Naive thymus-derived CD4-positive, alpha-beta T cell (primary cell): ENCODE data around the gene HNRNPL. TPM values are rescaled to one million over a fixed set of nuclear protein-coding genes. Genes with fewer than 3 reads are reported as not detected.

ENCODE experiments used
- ATAC-seq: fragments of 150-1000 bp; cut with Tn5 transposase; 2 replicates; pipeline ENCODE4 v1.10.0; 2021; ENCODE audit warnings: mild to moderate bottlenecking, moderate library complexity
- CTCF ChIA-PET: fragments of 350-600 bp; sonication (Branson Sonifier 250); formaldehyde crosslinking; loops from one replicate; lab custom pipeline; 2021; ENCODE audit warnings: antibody characterized with exemption; lab: Charles Lee
- POLR2A ChIA-PET: fragments of 350-600 bp; sonication (Branson Sonifier 250); formaldehyde crosslinking; loops from one replicate; lab custom pipeline; 2021; ENCODE audit warnings: antibody characterized with exemption, inconsistent platforms; lab: Charles Lee
- DNase-seq, 9 donors: peaks; one replicate each; pipeline versions ENCODE4 v3.0.0 to v3.0.0-alpha.2; 2020 to 2022; ENCODE audit warnings: mixed read lengths in 1 of 9
- H3K27ac ChIP-seq: one replicate; pipeline ENCODE4 v1.7.0; 2013; ENCODE audit warnings: mild to moderate bottlenecking, low read depth, low read length, moderate library complexity
- H3K27me3 ChIP-seq, 2 donors: one replicate each; pipeline ENCODE4 v1.7.0; 2013; ENCODE audit warnings: low read length in 2 of 2, mild to moderate bottlenecking in 2 of 2, moderate library complexity in 2 of 2; ENCODE audit not compliant: control insufficient read depth in 2 of 2, insufficient read depth in 2 of 2
- H3K36me3 ChIP-seq, 3 experiments: 1 replicate in 2 of 3; 2 replicates in 1 of 3; pipeline ENCODE4 v1.7.0; 2013; ENCODE audit warnings: low read length in 3 of 3, mild to moderate bottlenecking in 3 of 3, moderate library complexity in 1 of 3; ENCODE audit not compliant: insufficient read depth in 3 of 3, control insufficient read depth in 2 of 3
- H3K4me1 ChIP-seq, 2 donors: one replicate each; pipeline ENCODE4 v1.7.0; 2013; ENCODE audit warnings: low read length in 2 of 2, mild to moderate bottlenecking in 2 of 2, moderate library complexity in 1 of 2; ENCODE audit not compliant: control insufficient read depth in 2 of 2, insufficient read depth in 2 of 2
- H3K4me3 ChIP-seq: 2 replicates; pipeline ENCODE4 v1.7.0; 2013; ENCODE audit warnings: mild to moderate bottlenecking, low read length
- H3K9me3 ChIP-seq, 3 experiments: 1 replicate in 2 of 3; 2 replicates in 1 of 3; pipeline ENCODE4 v1.7.0; 2013; ENCODE audit warnings: low read length in 3 of 3; ENCODE audit not compliant: control insufficient read depth in 2 of 3
- H3K27ac Mint-ChIP-seq, 9 donors: one replicate each; pipeline ENCODE4 v1.8.0; 2020 to 2022; ENCODE audit warnings: mixed read lengths in 9 of 9, mild to moderate bottlenecking in 8 of 9, moderate library complexity in 5 of 9, inconsistent platforms in 2 of 9
- H3K27me3 Mint-ChIP-seq, 5 donors: one replicate each; pipeline ENCODE4 v1.8.0; 2021 to 2022; ENCODE audit warnings: mixed read lengths in 5 of 5, mild to moderate bottlenecking in 1 of 5
- H3K36me3 Mint-ChIP-seq, 5 donors: one replicate each; pipeline ENCODE4 v1.8.0; 2020 to 2022; ENCODE audit warnings: mixed read lengths in 5 of 5, mild to moderate bottlenecking in 3 of 5, inconsistent platforms in 1 of 5
- H3K4me1 Mint-ChIP-seq, 7 donors: one replicate each; pipeline ENCODE4 v1.8.0; 2020 to 2022; ENCODE audit warnings: mixed read lengths in 7 of 7, mild to moderate bottlenecking in 3 of 7, inconsistent platforms in 1 of 7
- H3K4me3 Mint-ChIP-seq, 10 donors: one replicate each; pipeline ENCODE4 v1.8.0; 2020 to 2022; ENCODE audit warnings: mild to moderate bottlenecking in 10 of 10, mixed read lengths in 10 of 10, moderate library complexity in 6 of 10, inconsistent platforms in 2 of 10
- H3K9me3 Mint-ChIP-seq, 11 donors: one replicate each; pipeline ENCODE4 v1.8.0; 2020 to 2022; ENCODE audit warnings: mixed read lengths in 11 of 11, mild to moderate bottlenecking in 4 of 11, inconsistent platforms in 1 of 11, moderate library complexity in 1 of 11
- intact Hi-C, 2 donors: fragments of 100-400 bp; cut with micrococcal nuclease; formaldehyde crosslinking; loops; one replicate each; pipeline ENCODE4 v1.15.1; 2023
- polyA plus RNA-seq, 2 donors: library from polyadenylated mRNA; unstranded; fragments of 300-500 nt; fragmentation: Illumina TruSeq; gene quantifications; one replicate each; pipeline ENCODE4 v1.2.3, GENCODE V29; 2021
- total RNA-seq, 6 experiments: library from RNA in 5 of 6; stranded (reverse) in 5 of 6; gene quantifications; 1 replicate in 5 of 6; 2 replicates in 1 of 6; pipeline ENCODE4 v1.2.3 and lab custom pipeline; 2021 to 2026

Gene HNRNPL
- total and polyA plus RNA-seq, 7 experiments from 2014 or later: 70.6 to 539 (median 349) TPM

- ATAC-seq (no peak), DNase-seq (no peak)
- H3K4me1 Mint-ChIP-seq: peaks cover 44 to 77% (median 60%) of the 10 kb centered on the region in 7 donors
- Histone ChIP-seq H3K36me3 (peaks cover 30 to 50% (median 38%) of the 10 kb centered on the region in 3 experiments), H3K4me3 (peak overlapping the region; percentile 57), H3K27me3 (no peaks in the 10 kb centered on the region), H3K27ac (peak overlapping the region; percentile 96), H3K4me1 (peaks cover 36 to 52% of the 10 kb centered on the region in 2 donors), H3K9me3 (no peaks in the 10 kb centered on the region)
- H3K4me3 Mint-ChIP-seq: peak overlapping the region; percentile 88 to 99 (median 94)
- H3K9me3 Mint-ChIP-seq: peaks cover 0 to 14% (median 0%) of the 10 kb centered on the region in 11 donors
- intact Hi-C loops: no loop called here
- peaks cover 0 to 5% (median 0%) of the 10 kb centered on the region in 5 donors for H3K27me3 Mint-ChIP-seq
- peaks cover 12 to 40% (median 38%) of the 10 kb centered on the region in 5 donors for H3K36me3 Mint-ChIP-seq
- ChIA-PET CTCF (interaction anchor here (0.9 to 1.5 kb wide), 3 partner anchors 11 to 21 kb away, joined by 3 to 4 read pairs (median 3); no protein-coding TSS in a partner anchor), POLR2A (interaction anchor here (0.5 to 11.2 kb wide), 20 partner anchors 8 to 308 kb away, joined by 3 to 317 read pairs (median 5); partner anchors contain the start of genes ACTN4, ECH1, EIF3K and LGALS4)
- H3K27ac Mint-ChIP-seq: peak overlapping the region; percentile 92 to 100 (median 97)
These were observed 1.3 kb downstream of the HNRNPL start for GRCh38 chr19:38848299-38849146.

- Histone ChIP-seq H3K27ac (peak overlapping the region; percentile 3), H3K36me3 (peaks cover 43 to 69% (median 54%) of the 10 kb centered on the region in 3 experiments), H3K27me3 (no peaks in the 10 kb centered on the region), H3K4me3 (no peak overlapping the region), H3K9me3 (no peaks in the 10 kb centered on the region), H3K4me1 (peaks cover 56 to 71% of the 10 kb centered on the region in 2 donors)
- Mint-ChIP-seq H3K36me3 (peaks cover 12 to 59% (median 52%) of the 10 kb centered on the region in 5 donors), H3K4me1 (peaks cover 59 to 82% (median 76%) of the 10 kb centered on the region in 7 donors), H3K27me3 (peaks cover 0 to 5% (median 0%) of the 10 kb centered on the region in 5 donors), H3K4me3 (peak overlapping the region; percentile 24 to 99 (median 42)), H3K9me3 (peaks cover 0 to 20% (median 0%) of the 10 kb centered on the region in 11 donors), H3K27ac (peak overlapping the region in 7 of 9 donors; percentile 34 to 87 (median 73))
- ATAC-seq (no peak), DNase-seq (no peak)
- intact Hi-C loops: no loop called here
- POLR2A ChIA-PET: interaction anchor here (0.6 to 11.2 kb wide), 5 partner anchors 8 to 106 kb away, joined by 3 to 317 read pairs (median 4); partner anchors contain the start of gene RINL
- CTCF ChIA-PET: interaction anchor here (1.3 to 1.5 kb wide), 2 partner anchors 8 to 31 kb away, joined by 3 read pairs; no protein-coding TSS in a partner anchor
These were observed 3.7 kb downstream of the HNRNPL start for GRCh38 chr19:38846097-38846496.

GRCh38 chr19:38845374-38846024, 4.3 kb downstream of the HNRNPL start:
- DNase-seq: no peak
- H3K27ac ChIP-seq: peak overlapping the region; percentile 3
- Mint-ChIP-seq H3K9me3 (peaks cover 0 to 20% (median 0%) of the 10 kb centered on the region in 11 donors), H3K27ac (peak overlapping the region in 8 of 9 donors; percentile 28 to 87 (median 76)), H3K4me3 (peak overlapping the region in 9 of 10 donors; percentile 24 to 79 (median 57)), H3K4me1 (peaks cover 57 to 85% (median 82%) of the 10 kb centered on the region in 7 donors), H3K27me3 (peaks cover 0 to 5% (median 0%) of the 10 kb centered on the region in 5 donors), H3K36me3 (peaks cover 12 to 63% (median 56%) of the 10 kb centered on the region in 5 donors)
- CTCF ChIA-PET: interaction anchor here (1.3 to 1.5 kb wide), 2 partner anchors 8 to 32 kb away, joined by 3 read pairs; no protein-coding TSS in a partner anchor
- no peaks in the 10 kb centered on the region for H3K9me3 ChIP-seq
- H3K4me1 ChIP-seq: peaks cover 58 to 77% of the 10 kb centered on the region in 2 donors
- POLR2A ChIA-PET: interaction anchor here (0.6 to 11.2 kb wide), 6 partner anchors 8 to 105 kb away, joined by 3 to 317 read pairs (median 5); partner anchors contain the start of genes ECH1 and RINL
- peaks cover 48 to 75% (median 60%) of the 10 kb centered on the region in 3 experiments for H3K36me3 ChIP-seq
- intact Hi-C loops: no loop called here
- no peak for ATAC-seq
- H3K4me3 ChIP-seq: no peak overlapping the region
- no peaks in the 10 kb centered on the region for H3K27me3 ChIP-seq

GRCh38 chr19:38844093-38844686, 5.6 kb downstream of the HNRNPL start:
- H3K27me3 Mint-ChIP-seq: no peaks in the 10 kb centered on the region
- no peak overlapping the region for H3K4me3 ChIP-seq

GRCh38 chr19:38843175-38843758, 6.5 kb downstream of the HNRNPL start:
- Histone ChIP-seq H3K36me3 (peaks cover 68 to 94% (median 78%) of the 10 kb centered on the region in 3 experiments), H3K4me3 (peak overlapping the region; percentile 5), H3K27me3 (no peaks in the 10 kb centered on the region), H3K9me3 (no peaks in the 10 kb centered on the region), H3K4me1 (peaks cover 52 to 72% of the 10 kb centered on the region in 2 donors), H3K27ac (peak overlapping the region; percentile 67)
- POLR2A ChIA-PET: interaction anchor here (0.6 to 11.2 kb wide), 4 partner anchors 9 to 202 kb away, joined by 3 to 317 read pairs (median 22); partner anchors contain the start of genes ECH1 and RINL
- H3K4me1 Mint-ChIP-seq: peaks cover 53 to 90% (median 79%) of the 10 kb centered on the region in 7 donors
- H3K4me3 Mint-ChIP-seq: peak overlapping the region; percentile 25 to 93 (median 78)
- intact Hi-C loops: loop anchor here in 1 of 2 donors (2.0 kb wide), 1 partner anchor 74 kb away; no protein-coding TSS in a partner anchor
- ATAC-seq (no peak), DNase-seq (no peak)
- peaks cover 0 to 14% (median 0%) of the 10 kb centered on the region in 11 donors for H3K9me3 Mint-ChIP-seq
- no peaks in the 10 kb centered on the region for H3K27me3 Mint-ChIP-seq
- H3K27ac Mint-ChIP-seq: peak overlapping the region in 8 of 9 donors; percentile 89 to 99 (median 93)
- peaks cover 8 to 67% (median 60%) of the 10 kb centered on the region in 5 donors for H3K36me3 Mint-ChIP-seq
- CTCF ChIA-PET: no interaction called here

More at GRCh38 chr19:38844093-38844686, 5.6 kb downstream of the HNRNPL start:
- Histone ChIP-seq H3K27ac (peak overlapping the region; percentile 67), H3K27me3 (no peaks in the 10 kb centered on the region), H3K9me3 (no peaks in the 10 kb centered on the region), H3K4me1 (peaks cover 58 to 78% of the 10 kb centered on the region in 2 donors), H3K36me3 (peaks cover 58 to 88% (median 69%) of the 10 kb centered on the region in 3 experiments)
- intact Hi-C loops: no loop called here
- ATAC-seq (no peak), DNase-seq (no peak)
- CTCF ChIA-PET: interaction anchor here (0.6 kb wide), 1 partner anchor 25 kb away, joined by 3 read pairs; no protein-coding TSS in a partner anchor
- Mint-ChIP-seq H3K9me3 (peaks cover 0 to 18% (median 0%) of the 10 kb centered on the region in 11 donors), H3K27ac (peak overlapping the region; percentile 73 to 96 (median 90)), H3K4me3 (peak overlapping the region; percentile 37 to 91 (median 67)), H3K36me3 (peaks cover 12 to 67% (median 62%) of the 10 kb centered on the region in 5 donors), H3K4me1 (peaks cover 57 to 92% (median 83%) of the 10 kb centered on the region in 7 donors)
- POLR2A ChIA-PET: interaction anchor here (0.8 to 11.2 kb wide), 4 partner anchors 9 to 27 kb away, joined by 4 to 317 read pairs (median 10); partner anchors contain the start of genes ECH1 and RINL
